HG03469 (cell line): ENCODE results near the gene IL5RA.

Experiments used
- ATAC-seq: cut with Tn5 transposase; IDR thresholded peaks from one replicate; pipeline ENCODE4 v1.9.1; 2021; ENCODE audit warnings: mild to moderate bottlenecking, moderate library complexity, moderate number of reproducible peaks; ENCODE audit not compliant: unreplicated experiment

The IL5RA gene

DNA sequence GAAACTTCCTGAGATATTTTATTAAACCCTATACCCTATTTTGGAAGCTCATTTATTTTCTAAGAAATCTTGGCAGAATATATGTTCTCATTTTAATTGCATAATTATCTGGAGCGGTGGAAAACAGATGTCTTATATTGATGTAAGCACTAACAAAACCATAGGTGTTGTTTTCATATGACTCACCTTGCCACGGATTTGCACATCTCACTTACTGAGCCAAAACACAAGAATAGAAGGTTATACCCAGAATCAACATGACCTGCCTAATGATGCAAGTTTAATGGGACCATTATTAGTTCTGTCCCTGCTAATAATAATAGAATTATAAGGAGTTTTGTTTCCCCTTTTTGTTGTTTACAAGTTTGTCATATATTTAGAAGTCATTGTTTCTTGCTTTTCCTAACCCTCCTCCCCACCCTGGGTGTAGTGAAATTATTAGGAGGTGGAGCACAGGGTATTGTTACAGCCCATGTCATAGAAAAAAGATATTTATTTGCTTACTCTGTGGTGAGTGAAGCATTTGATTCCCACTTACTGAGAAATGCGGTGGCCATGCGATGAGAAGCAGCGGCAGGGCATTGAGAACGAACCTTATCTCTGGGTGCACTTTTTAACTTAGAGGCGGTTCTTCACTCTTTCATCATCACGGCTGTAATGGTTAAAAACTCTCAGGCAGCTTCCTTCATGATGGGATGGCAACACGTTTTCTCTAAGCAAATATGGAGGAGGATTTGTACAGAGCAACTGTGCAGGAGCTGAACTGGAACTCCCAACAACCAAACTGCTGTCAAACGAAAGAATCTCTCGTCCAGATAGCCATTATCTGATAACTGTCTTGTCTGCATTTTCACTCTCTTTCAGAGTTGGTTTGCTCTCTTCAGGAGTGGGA, 521 bp downstream of the IL5RA start:
- peak; percentile 78 for ATAC-seq

- ATAC-seq = no peak
Measured at GRCh38 chr3:3107858-3108257, 2.3 kb downstream of the IL5RA start.

- no peak for ATAC-seq
Measured at GRCh38 chr3:3107181-3107580, 3.0 kb downstream of the IL5RA start.

DNA sequence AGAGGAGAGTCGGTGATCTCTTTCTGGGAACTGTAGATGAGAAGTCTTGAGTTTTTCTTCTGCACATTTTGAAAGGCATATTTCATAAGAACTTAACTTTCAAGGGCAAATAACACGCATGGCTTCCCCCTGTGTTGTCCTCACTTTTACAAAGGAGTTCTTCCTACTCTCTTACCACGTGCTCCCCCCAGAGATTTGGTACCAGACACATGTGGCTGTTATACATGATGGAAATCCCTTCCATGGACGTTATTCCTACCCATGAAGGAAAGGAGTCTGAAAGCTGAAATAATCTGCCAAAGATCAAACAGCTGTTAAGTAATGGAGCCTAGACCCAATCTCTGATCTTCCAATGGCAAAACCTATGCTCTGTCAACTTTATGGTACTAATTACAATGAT, 4.4 kb downstream of the IL5RA start:
- ATAC-seq = no peak

- no peak for ATAC-seq
Measured at GRCh38 chr3:3105246-3105645, 4.9 kb downstream of the IL5RA start.

DNA sequence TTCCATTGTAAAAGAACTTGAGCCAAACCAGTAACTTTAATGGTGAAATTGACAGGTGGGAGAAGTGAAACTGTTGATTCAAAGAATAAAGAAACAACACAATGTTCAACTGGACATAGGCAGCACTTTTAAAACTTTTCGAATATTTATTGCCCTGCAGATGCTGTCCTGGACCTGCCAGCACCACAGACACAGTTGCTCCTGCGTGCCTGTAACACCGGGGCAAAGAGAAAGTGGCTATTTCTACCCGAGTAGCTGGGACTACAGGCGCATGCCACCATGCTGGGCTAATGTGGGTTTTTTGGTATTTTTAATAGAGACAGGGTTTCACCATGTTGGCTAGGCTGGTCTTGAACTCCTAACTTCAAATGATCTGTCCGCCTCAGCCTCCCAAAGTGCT, 7.4 kb downstream of the IL5RA start:
- no peak for ATAC-seq

- peak; percentile 54 for ATAC-seq
Measured at GRCh38 chr3:3101660-3102458, 8.3 kb downstream of the IL5RA start.

GRCh38 chr3:3097958-3098357, 12.2 kb downstream of the IL5RA start:
- no peak for ATAC-seq

DNA sequence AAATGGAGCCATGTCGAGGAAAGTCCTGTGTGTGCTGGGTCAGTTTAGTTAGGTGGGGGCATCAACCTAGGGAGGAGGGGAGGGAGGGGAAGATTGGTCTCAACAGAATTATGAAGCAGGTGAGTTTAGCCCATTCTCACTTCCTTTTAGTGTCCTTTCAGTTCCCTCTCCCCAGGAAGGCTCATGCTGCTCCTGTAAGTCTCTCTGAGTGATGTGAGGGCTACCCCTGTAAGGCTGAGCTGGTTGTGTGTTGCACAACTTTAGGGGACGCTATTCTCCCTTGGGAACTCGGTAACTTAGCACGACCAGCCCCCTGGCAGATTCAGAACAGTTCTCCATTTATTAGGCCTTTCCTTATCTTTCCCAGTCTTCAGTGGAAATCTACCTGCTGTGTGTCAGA, 21.2 kb downstream of the IL5RA start:
- peak; percentile 99 for ATAC-seq

GRCh38 chr3:3087716-3088465, 22.3 kb downstream of the IL5RA start:
- ATAC-seq = no peak

GRCh38 chr3:3087279-3087678, 22.9 kb downstream of the IL5RA start:
- ATAC-seq = no peak

DNA sequence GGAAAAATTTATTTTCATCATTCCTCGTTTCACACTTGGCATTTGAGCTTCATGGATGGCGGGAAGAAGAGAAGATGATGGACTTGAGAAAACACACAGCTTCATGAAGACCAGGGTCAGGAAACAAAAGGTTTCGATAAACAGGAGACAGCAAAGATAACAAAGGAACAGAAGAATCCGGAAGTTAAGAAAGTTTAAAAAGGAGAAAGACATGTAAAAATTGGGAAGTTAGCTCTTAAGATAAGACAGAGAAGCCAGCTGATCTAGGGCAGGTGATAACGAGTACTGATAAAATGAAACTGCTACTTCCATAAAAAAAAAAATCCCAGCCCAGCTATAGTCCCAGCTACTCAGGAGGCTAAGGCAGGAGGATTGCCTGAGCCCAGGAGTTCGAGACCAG, 23.9 kb downstream of the IL5RA start:
- ATAC-seq = no peak

DNA sequence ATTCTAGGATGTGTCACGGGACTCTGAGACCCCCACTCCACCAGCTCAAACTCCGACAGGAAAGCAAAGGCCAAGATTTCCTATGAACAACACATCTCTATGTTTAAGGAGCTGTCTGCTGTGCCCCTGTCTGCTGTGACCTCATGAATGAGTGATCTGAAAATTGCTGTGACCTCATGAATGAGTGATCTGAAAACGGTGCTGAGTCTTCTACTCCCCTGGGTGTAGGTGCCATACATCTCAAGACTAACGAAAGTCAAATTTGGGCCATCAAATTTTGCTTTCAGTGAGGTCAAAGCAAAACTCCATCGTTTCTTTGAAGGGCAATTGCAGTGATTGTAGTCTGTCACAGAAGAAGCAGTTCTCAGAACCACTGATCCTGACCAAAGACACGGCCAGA, 24.4 kb downstream of the IL5RA start:
- no peak for ATAC-seq

DNA sequence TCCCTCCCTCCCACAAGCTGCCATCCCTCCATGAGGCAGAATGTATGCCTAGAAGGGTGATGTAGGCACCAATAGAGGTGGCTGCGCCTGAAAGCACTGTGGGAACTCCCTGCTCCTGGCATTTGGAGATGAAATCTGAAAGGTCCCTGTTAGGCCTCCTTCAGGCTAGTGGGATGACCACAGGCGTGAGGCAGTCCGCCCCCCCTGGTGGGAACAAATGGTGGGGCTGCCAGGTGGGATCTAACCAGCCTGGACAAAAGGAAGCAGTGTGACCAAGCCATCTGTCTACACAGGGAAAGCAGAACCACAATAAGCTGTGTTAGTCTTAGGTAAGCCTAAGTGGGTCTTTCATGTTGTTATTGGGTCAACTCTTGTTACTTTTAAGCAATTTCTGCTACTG, 25.3 kb downstream of the IL5RA start:
- ATAC-seq = no peak

- peak; percentile 85 for ATAC-seq
Measured at GRCh38 chr3:3082234-3082924, 27.8 kb downstream of the IL5RA start.

DNA sequence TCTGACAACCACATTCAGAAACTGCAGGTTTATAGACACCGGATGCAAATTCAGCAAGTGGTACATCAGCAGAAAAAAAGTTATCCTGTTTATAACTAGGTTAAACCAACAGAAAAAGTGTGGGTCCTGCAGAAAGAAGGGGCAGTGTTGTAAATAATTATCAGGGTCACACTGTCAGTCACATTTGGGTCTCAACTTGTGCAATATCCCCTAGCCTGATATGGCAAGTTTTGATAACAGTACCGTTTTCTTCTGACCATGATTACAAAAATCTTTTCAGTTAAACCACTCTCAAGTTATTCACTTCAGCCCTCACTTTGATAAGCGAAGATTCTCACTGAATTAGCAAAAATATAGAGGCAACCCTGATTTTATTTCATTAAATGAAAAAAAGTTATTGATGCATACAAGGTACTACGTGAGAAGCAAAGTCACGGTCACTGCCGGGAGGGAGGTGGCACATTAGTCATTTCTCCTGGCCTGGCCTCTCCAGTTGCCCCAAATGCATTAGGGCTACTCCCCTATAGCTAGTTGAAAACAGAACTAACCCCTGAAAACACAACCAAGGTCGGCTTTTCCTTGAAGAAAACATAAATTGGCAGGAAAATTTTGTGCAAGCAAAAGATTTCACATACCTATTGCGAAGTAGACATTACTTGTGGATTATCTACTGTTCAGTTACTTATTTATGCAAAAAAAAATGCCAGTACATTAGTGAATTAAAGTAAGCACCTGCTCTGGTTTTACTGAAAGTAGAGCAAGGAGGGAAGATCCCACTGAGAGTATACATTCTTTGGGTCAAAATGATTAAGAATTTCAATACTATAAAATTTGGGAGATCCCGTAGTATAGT, 28.6 kb downstream of the IL5RA start:
- ATAC-seq = peak; percentile 27

GRCh38 chr3:3080309-3080708, 29.9 kb downstream of the IL5RA start:
- no peak for ATAC-seq

DNA sequence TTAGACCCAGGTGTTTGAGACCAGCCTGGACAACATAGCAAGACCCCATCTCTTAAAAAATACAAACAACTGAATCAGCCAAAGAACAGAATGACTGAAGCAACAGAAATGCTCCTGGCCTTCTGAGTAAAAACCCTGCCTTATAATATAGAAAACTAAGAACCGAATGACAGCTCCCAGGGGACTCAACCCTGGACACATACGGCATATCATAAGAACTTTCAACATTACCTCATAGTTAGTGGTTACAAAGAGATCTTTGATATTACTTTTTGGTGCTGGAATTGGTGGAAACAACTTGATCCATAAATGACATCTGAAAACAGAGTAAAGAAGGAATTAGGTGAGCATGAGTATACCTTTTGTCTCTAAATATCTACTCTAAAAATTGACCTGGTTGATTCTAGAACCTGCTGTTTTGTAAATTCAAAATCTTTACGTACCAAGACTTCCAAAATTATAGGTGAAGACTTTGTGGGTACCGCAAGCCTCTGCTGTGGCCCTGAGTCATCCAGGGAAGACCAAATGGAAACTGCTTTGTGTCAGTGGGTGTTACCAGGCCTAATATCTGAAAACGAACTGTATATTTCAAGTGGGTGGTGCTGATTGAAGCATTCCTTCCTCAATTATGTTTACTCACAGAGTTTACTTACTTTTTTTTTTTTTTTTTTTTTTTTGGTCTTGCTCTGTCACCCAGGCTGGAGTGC, 35.5 kb downstream of the IL5RA start:
- ATAC-seq = peak; percentile 72

DNA sequence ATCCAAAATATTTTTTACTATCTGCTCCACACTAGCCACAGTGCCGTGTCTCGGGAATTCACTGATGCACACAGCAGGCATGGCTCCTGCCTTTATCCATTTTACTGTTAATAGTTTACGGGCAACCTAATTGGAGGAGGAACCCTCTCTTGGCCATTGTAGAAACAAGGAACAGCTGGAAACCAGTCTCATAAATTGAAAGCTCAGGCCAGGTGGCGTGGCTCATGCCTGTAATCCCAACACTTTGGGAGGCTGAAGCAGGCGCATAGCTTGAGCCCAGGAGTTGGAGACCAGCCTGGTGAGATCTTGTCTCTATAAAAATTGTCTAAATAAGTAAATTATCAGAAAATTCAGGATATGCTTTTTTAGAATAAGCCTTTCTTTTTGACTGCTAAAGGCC, 39.0 kb downstream of the IL5RA start:
- ATAC-seq = no peak
